ENCODE measurements around the gene NSRP1.
"Not testable (repeated sequence)": the region's sequence is repeated elsewhere in the genome, so short reads cannot be mapped to it uniquely, and the experiment has no call there.

The NSRP1 gene

DNA sequence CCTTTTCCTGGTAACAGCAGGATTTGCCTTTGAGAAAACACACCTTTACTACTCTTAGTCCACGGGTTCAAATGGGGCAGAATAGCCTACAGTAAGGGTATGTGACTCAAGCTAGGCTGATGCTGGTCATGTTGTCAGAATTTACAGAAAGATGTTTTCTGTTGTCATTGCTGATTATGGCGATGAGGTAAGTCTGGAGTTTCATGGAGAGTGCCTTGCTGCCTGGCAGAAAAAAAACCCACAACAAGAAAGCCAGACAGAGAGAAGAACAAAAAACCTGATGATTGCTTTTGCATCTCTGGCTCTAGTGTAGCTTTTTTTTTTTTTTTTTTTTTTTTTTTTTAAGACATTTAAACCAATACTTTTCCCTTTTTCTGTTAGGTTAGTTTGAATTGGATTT lies 71.0 kb downstream of the NSRP1 start:
- no peak for DNase-seq (ENCODE audit: low read depth in 2 of 2)

GRCh38 chr17:30188211-30188939 lies 71.8 kb downstream of the NSRP1 start:
- DNase-seq (ENCODE audit: low read depth in 2 of 2) = no peak

- no peak for DNase-seq (ENCODE audit: low read depth in 2 of 2)
Observed at GRCh38 chr17:30191072-30191471, 74.5 kb downstream of the NSRP1 start.

GRCh38 chr17:30196504-30196903 lies 79.9 kb downstream of the NSRP1 start:
- DNase-seq (ENCODE audit: low read depth in 2 of 2) = no peak

DNA sequence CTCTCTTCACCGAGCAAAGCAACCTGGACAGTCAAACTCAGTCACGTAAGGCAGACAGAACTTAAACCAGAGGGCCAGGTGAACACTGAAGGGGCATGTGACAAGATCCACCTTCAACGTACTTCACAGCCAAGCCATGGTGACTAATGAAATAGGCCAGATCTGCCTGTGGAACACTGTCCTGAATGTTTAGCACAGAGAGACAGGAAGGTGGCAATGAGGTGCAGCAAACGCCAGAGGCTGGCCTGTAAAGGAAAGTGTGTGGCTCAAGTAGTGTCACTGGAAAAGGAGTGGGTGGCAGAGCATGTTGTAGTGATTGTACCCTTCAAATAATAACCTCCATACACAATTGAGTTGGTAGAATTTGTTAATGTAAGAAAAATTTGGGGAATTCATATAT lies 80.8 kb downstream of the NSRP1 start:
- no peak for DNase-seq (ENCODE audit: low read depth in 2 of 2)

DNA sequence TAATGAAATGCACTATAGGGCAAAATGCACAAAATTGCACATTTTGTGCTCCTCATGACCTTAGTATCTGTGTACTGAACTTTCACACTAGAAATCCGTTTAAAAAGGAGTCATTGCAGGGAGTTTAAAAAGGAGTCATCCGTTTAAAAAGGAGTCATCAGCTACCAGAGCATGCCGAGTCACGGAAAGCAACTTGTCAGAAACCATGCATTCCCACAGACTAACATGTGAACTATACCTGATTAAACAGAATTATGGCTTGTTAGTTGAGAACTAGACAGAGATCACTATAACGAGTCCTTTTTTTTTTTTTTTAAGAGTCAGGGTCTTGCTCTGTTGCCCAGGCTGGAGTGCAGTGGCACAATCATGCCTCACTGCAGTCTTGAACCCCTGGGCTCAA lies 83.0 kb downstream of the NSRP1 start:
- no peak for DNase-seq (ENCODE audit: low read depth in 2 of 2)

GRCh38 chr17:30200106-30200505 lies 83.5 kb downstream of the NSRP1 start:
- no peak for DNase-seq (ENCODE audit: low read depth in 2 of 2)

GRCh38 chr17:30200656-30201055 lies 84.0 kb downstream of the NSRP1 start:
- not testable (repeated sequence) for DNase-seq (ENCODE audit: low read depth in 2 of 2)

- DNase-seq (ENCODE audit: low read depth in 2 of 2) = no peak
Observed at GRCh38 chr17:30203471-30203981, 86.9 kb downstream of the NSRP1 start.

DNA sequence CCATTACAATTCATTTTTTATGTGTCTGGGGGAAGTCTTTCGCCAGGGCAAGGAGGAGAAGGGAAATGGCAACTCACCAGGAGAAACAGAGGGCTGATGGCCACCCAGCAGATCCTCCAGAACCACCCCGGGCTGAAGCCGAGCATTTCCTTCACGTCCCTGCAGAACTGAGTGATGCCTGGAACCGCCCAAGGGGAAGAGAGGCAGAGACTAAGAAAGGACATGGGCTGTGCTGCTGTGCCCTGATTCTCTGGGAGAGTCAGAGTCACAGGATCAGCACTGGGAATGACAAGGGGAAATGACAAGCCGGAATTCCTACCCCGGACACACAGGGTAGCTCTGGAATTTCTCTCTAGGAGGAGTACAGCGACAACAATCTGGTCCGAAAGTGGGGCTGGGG lies 91.0 kb downstream of the NSRP1 start:
- DNase-seq (ENCODE audit: low read depth in 2 of 2) = no peak

- DNase-seq (ENCODE audit: low read depth in 2 of 2) = no peak
Observed at GRCh38 chr17:30208214-30208613, 91.6 kb downstream of the NSRP1 start.

- DNase-seq (ENCODE audit: low read depth in 2 of 2) = no peak
Observed at GRCh38 chr17:30209930-30210329, 93.3 kb downstream of the NSRP1 start.

GRCh38 chr17:30210366-30210765 lies 93.8 kb downstream of the NSRP1 start:
- no peak for DNase-seq (ENCODE audit: low read depth in 2 of 2)

GRCh38 chr17:30210901-30211300 lies 94.3 kb downstream of the NSRP1 start:
- DNase-seq (ENCODE audit: low read depth in 2 of 2) = no peak

- no peak for DNase-seq (ENCODE audit: low read depth in 2 of 2)
Observed at GRCh38 chr17:30211371-30211770, 94.8 kb downstream of the NSRP1 start.

DNA sequence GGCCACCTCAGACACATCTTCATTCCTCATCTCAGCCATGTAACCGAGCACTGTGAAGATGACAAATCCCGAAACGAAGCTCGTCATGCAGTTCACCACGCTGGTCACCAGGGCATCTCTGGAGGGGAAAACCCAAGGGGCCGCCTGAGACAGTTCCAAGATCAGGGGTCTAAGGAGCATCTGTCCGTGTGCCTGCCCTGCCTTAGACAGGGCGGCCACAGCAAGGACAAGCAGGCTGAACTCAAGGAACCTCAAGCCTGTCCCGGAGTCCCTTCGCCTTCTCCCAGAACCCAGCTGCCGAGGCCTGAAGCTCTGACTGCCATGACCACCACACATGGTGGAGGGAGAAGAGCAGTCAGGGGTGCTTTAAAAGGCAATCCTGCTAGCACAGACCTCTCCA lies 96.1 kb downstream of the NSRP1 start:
- DNase-seq (ENCODE audit: low read depth in 2 of 2) = no peak

DNA sequence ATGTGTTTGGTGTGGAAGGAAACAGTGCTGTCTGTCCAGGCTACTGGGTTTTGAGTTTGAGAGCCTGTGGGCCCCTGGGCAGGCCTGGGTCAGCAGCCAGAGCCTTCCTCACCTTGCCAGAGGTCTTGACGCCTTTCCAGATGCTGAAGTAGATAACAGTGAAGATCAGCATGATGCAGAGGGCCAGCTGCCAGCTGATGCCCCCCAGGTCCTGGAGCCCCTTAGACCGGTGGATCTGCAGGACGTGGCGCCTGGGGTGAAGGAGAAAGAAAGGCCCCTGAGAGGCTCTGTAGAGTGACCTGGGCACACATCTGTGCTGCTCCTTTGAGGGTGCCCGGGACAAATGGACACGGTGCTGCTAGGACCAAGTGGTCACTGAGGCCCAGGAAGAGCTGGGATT lies 100.4 kb downstream of the NSRP1 start:
- no peak for DNase-seq (ENCODE audit: low read depth in 2 of 2)

DNA sequence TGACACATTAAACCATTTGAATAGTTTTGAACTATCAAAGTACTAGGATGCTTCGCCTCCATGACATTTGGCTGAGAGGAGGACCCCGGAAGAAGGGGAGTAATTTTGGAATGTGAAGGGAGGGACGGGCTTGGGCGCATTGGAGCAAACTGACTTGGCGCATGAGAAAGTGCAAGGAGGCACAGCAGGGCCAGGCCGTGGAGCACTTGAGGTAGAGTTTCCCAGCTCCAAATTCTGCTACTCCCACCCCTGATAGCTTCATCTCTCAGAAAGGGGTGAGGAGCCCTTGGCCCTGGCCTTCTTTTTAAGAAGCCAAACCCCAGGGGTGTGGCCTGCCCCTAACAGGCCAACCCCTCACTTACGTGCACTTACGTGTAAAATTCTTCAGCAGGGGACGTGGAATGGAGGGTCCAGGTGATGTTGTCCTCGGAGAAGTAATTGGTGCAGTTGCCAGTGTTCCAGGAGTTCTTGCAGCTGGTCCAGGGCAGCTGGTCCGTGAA lies 101.2 kb downstream of the NSRP1 start:
- no peak for DNase-seq (ENCODE audit: low read depth in 2 of 2)

DNA sequence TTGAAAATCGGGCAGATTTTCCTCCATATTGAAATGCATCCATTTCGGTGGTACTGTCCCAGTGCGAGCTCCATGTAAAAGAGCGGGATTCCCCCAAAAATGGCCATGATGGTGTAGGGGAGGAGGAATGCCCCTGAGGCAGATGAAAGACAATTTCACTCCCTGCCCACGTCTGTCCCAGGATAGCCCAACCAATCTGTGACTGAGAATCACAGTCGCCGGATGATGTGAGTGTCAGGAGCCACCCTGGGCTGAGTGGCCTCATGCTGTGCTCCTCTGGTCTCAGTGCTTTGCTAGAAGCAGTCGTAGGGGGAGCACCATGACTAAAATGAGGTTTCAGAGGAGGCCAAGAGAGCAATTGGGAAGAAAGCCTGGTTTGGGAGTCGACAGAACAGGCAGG lies 102.2 kb downstream of the NSRP1 start:
- DNase-seq (ENCODE audit: low read depth in 2 of 2) = no peak

- no peak for DNase-seq (ENCODE audit: low read depth in 2 of 2)
Observed at GRCh38 chr17:30219315-30219714, 102.7 kb downstream of the NSRP1 start.

- DNase-seq (ENCODE audit: low read depth in 2 of 2) = no peak
Observed at GRCh38 chr17:30219833-30220232, 103.2 kb downstream of the NSRP1 start.

- no peak for DNase-seq (ENCODE audit: low read depth in 2 of 2)
Observed at GRCh38 chr17:30220414-30220813, 103.8 kb downstream of the NSRP1 start.

- no peak for DNase-seq (ENCODE audit: low read depth in 2 of 2)
Observed at GRCh38 chr17:30221346-30221745, 104.7 kb downstream of the NSRP1 start.

DNA sequence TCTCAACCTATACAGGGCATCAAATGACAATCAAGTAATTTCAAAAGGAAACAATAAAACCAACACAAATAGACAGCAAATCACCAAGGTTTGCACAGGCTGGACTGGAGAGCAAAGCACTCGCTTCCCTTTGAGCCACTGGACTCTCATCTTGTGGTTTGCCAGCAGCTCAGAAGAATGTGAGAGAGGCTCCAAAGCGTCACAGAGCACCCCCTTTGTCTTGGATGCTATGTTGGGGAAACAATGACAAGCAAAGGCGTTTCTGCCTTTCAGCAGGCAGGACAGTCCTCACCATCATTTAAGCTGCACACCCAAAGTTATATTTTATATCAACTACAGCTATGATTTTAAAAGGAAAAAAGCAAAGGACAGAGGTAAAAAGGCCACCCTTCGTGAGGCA lies 105.6 kb downstream of the NSRP1 start:
- no peak for DNase-seq (ENCODE audit: low read depth in 2 of 2)
